HuH-7 (cell line): Measurements from ENCODE around the gene ITPR1.

ENCODE experiments used
- DNase-seq: peaks from one replicate; pipeline ENCODE4 v3.0.0; 2011; ENCODE audit warnings: low spot score

The ITPR1 gene

GRCh38 chr3:4829031-4829394, 335.9 kb downstream of the ITPR1 start:
- no peak for DNase-seq

DNA sequence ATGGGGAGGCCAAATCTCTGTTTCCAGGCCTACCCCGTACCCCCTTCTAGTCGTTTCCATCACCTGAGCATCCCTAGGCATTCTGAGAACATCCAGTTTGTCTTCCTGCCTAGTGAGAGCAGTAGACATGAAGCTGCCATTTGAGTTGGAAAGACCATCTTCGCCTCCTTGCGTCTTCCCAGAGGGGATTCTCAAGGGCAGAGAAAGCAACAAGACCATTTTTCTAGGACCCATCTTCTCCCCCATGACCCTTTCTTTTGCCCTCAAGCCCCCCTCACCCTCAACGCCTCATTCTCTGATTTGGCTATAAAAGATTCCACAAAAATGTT, 337.4 kb downstream of the ITPR1 start:
- no peak for DNase-seq

DNA sequence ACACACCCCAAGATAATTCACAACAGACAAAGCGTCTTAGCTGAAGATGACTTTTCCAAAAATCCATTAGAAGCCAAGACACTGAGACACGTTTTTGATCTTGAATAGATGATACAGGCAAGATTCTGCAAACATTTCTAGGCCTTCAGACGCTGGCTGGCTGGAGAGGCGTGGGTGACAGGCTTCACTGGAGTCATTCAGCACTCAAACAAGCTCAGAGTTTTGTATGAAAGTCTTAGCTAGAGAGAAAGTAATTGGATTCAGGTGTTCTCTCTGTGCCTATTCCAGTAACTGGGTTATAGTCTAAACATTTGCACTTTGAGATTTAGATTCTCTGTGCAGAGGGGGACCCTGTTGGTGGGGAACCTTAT, 338.4 kb downstream of the ITPR1 start:
- DNase-seq, result no peak

- no peak for DNase-seq
Observed at GRCh38 chr3:4833471-4833870, 340.3 kb downstream of the ITPR1 start.

- no peak for DNase-seq
Observed at GRCh38 chr3:4834403-4834866, 341.3 kb downstream of the ITPR1 start.

DNA sequence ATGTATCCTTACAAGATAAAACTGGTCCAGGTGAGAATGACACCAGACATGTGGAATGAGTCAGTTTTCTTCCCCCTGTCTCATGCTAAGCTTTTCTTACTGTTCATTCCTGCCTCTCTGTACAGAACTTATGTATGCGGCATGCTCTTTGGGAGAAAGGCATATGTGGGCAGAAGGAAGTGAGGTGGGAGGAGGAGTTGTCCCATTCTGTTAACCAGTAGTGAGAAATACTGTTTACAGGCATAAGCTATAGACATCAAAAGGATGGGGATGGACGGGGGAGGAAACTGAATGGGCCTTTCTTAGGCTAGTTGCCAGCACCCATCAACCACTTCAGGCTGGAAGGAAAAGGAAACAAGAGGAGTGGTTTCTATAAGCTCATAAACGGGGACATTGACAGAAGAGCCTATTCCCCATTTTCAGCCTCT, 342.5 kb downstream of the ITPR1 start:
- DNase-seq, result no peak

DNA sequence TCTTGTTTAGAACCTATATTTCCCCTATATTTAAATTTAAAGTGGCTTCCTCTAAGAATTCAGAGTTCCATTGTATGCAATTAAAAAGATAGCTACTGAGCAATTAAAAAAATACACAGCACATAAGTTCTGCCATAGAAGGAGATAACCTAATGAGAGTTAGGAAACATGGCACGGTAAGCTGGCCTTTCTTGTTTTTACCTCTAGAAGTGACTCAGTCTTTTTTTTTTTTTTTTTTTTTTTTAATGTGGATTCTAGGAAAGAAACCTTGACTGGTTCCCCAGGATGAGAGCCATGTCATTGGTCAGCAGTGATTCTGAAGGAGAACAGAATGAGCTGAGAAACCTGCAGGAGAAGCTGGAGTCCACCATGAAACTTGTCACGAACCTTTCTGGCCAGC, 343.4 kb downstream of the ITPR1 start:
- DNase-seq, result no peak

DNA sequence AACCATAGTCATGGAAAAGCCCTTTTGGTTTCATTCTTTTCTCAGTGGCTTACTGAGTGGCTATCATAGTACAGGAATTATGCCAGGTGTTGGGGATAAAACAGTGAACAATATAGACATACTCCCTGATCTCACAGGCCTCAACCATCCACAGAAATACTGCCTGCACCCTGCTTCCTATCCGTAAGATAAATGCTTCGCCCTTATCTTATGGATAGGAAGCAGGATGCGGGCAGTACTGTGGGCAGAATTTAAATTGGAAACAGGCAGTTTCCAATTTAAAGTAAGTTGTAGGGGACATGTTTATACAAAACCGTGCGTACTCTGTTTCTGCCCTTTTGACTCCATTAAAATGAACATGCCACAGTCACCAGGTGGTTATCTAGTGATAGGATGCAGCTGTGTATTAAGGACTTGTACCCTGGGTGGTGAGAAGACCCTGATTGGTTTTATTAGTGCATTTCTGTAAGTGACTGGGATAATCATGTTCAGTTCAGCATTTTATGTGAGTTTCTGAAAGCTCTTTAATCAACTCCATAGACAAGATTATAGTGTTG, 344.3 kb downstream of the ITPR1 start:
- DNase-seq, result no peak

GRCh38 chr3:4838621-4839022, 345.5 kb downstream of the ITPR1 start:
- no peak for DNase-seq

DNA sequence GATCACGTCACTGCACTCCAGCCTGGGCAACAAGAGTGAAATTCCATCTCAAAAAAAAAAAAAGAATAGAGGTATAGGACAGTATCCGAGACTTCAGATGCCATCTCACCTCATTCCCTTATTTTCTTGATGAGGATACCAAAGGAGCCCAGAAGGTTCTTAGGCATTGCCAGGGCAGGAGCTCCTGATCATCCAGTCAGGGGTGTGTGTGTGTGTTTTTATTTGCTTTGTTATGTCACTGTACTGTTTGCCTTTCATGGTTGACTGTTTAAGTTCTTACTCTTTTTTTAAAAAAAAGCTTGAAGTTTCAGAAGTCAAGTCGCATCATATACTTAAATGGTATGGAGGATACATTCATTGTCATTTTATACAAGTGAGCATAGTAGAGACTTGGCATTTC, 346.1 kb downstream of the ITPR1 start:
- no peak for DNase-seq

- DNase-seq, result no peak
Observed at GRCh38 chr3:4841225-4841624, 348.1 kb downstream of the ITPR1 start.

DNA sequence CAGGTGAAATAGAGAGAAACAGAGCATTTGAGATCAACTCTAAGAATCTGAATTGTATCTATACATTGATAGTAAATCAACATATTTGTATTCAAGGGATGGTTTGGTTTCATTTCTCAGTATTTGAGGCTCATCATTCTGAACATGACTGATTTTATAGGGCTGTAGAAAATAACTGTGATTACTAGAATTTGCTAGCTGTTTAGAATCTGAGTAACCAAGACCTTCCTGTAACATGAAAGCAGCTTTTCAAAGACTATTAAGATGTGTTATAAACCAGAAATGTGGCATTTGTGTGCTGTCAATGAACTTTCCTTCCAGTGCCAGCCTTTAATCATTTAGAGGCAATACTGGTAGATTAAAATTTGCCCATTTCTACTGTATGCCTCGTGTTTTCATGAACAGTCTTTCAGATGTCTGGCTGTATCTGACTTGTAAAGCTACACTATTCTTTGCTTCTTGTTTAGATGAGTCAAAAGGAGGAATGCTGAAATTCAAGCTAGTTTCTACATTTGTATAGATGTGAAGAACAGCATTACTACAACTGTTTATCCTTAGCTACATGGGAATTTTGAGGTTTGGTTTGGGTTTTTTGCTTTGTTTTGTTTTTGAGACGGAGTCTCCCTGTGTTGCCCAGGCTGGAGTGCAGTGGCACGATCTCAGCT, 348.8 kb downstream of the ITPR1 start:
- no peak for DNase-seq

- no peak for DNase-seq
Observed at GRCh38 chr3:4843619-4844018, 350.5 kb downstream of the ITPR1 start.

- DNase-seq, result no peak
Observed at GRCh38 chr3:4845882-4846281, 352.7 kb downstream of the ITPR1 start.

DNA sequence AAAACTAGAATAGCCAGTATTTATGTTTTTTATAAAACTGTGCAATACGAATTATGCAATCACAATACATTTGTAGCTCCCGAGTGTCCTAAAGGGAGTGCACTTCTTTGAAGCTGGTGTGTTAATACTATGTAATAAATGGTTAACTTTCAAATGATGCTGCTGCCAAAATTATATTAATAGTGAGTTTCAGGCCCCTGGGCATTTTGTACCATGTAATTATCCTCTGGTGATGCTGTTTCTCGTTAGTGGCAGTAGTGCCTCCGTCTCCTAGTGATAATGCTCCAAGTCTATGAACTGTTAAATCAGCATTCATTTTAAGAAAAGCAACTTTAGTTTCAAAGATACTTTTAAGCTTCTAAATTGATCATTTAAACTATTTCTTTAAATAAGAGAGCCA, 353.4 kb downstream of the ITPR1 start:
- DNase-seq, result no peak

DNA sequence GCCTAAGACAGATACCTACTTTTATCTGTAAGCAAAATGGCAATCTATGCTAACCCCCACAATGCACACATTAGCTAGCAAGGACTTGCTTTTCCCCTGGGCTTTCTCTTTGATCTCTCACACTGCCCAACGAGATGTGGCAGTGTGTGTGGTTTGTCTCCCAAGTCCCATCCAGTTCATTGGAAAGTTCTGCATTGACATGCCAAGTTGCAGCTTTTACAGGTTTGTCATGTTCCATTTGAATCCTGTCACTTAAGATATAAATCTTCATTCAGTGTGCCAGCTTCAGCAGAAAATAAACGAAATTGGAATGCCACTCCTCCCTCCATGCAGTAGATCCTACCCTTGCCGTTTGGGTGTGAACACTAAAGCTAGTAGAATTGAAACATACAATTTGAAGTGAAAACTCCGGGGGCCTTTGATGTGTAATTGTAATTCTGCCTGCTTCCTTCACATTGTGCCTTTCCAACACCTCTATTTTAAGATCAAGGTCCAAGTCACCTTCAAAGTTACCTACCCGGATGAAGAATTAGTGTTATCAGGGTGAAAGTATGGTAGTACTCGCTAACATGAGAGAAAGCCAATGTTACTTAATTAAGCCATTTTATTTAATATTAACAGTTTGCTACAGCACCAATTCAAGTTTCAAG, 355.2 kb downstream of the ITPR1 start:
- no peak for DNase-seq

- DNase-seq, result no peak
Observed at GRCh38 chr3:4849136-4849535, 356.0 kb downstream of the ITPR1 start.

DNA sequence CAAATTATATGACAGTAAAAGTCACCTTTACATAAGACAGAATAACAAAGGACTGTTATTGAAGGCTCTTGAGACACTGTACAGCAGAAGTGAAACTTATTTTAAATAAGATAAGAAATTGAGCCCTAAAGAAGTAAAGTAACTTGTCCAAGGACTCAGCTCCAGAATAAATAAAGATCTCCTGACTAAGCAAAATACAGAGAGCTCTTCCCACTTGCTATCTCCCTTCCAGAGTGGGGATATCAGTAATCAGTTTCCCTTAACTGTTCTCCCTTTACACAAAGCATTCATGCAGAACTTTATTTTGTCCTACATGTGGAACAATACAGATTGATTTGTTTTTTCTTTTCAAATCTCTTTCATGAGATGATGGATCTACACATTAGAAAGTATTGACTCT, 356.6 kb downstream of the ITPR1 start:
- DNase-seq, result no peak

DNA sequence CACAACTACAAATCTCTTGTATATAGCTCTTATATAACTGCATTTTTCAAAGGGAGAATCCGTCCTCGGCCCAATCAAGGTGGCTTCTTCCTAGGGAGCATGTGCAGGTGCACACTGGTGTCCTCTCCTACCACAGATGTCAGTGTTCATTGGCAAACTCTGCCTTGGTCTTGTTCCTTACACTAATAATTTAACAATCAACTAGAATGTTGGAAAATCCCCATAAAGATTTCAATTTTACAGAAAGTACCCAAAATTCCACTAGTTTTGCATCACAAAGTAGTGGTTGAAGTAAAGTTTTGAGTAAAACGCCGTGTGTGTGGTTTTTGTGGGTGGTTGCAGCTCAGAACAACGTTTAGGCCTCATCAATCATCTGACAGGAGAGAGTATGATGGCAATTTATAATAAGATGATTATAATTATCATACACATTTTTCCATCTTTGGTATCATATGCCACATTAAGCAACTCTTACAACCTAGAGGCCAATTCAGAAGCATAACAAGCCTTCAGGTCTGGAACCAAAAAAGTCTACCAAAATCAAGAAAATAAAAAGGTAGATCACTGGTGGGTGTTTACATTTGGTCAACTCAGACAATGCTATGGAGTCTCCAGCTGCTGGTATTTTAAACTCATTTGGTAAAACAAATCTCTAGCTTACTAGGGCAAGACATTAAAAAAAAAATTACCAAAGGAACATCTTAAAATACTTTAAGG, 357.2 kb downstream of the ITPR1 start:
- no peak for DNase-seq

DNA sequence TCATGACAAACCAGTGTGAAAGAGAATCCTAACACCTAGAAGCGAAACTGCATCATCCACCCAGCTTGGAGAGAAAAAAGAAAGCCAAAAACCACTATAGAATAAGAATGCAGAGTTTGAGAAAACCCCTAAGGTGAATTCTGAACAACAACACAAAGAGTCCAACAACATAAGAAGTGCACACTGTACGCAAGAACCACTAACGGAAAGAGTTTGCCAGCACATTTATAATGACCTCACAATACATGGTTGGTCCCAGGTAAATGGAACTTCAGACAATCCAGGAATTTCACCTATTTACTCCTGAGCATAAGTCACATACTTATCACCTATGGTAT, 357.7 kb downstream of the ITPR1 start:
- DNase-seq, result no peak

DNA sequence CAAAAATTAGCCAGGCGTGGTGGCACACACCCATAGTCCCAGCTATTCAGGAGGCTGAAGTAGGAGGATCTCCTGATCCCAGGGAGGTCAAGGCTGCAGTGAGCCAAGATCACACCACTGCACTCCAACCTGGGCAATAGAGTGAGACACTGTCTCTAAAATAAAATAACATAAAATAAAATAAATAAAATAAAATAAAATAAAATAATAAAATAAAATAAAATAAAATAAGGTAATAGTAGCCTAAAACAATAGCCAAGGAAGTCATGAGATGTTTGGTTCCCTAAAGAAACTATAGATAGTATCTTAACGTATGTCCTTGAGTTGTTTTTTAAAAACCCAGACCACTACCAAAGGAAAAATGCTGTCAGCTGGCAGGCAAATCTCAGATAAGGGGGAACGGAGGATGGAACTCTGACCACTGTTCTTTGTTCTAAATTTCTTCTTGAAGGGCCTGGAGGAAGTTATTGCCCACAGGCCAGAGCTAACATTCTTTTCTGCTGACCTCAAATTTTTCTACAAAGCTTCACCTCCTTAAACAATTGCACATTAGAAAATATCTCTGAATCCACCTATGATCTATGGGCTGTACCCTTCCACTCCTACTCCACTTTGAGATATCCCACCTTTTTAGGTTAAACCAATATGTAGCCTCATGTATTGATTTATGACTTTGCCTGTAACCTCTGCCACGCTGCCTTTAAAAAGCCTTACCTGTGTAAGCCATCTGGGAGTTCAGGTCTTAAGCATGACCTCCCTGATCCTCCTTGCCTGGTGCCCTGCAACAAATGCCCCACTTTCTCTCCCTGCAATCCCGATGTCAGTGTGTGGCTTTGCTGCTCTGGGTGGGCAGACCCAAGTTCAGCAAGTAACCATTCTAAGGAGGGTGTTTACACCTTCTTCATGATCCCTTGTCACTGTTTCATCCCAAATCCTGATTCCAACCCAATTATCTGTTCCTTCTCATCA, 359.9 kb downstream of the ITPR1 start:
- no peak for DNase-seq

- no peak for DNase-seq
Observed at GRCh38 chr3:4853749-4854140, 360.6 kb downstream of the ITPR1 start.
